GM19328 (cell line): ENCODE measurements around the gene RASSF5.
A peak's percentile ranks its signal among the peaks of the same experiment; 100 is the strongest.

Source experiments
- ATAC-seq: cut with Tn5 transposase; IDR thresholded peaks from one replicate; pipeline ENCODE4 v1.9.1; 2021; ENCODE audit warnings: mild to moderate bottlenecking, moderate library complexity; ENCODE audit not compliant: unreplicated experiment

RASSF5 gene

DNA sequence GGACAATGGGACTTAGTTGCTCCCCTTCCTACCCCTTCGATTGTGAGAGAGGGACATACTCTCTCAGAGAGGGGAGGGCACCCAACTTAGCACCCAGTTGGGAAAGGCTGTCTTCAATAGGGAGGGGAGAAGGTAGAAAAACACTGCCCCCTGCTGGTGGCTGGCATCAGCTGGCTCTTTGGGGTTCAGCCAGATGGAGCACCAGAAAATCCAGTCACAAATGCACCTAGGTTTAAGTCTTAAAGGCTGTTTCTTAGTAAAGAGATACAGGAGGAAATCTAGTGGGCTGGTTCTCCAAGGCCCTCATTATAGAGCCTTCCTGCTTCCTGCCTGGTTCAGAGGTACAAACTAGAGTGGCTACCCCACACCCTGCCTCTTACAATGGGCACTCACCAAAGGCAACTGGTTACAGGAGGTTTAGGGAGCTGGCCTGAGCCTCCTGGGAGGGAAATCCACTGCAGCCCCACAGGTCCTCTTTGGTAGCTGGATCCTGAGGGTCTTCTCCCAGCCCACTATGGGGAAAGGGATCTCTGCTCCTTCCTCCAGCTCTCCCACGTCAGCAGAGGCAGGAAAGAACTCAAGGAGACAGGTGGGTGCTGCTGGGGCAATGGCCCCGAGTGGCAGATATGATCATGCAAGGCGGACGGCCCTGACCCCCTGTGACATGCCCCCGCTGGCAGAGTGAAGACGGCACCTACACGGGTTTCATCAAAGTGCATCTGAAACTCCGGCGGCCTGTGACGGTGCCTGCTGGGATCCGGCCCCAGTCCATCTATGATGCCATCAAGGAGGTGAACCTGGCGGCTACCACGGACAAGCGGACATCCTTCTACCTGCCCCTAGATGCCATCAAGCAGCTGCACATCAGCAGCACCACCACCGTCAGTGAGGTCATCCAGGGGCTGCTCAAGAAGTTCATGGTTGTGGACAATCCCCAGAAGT lies 76.6 kb downstream of the RASSF5 start:
- ATAC-seq: no peak

DNA sequence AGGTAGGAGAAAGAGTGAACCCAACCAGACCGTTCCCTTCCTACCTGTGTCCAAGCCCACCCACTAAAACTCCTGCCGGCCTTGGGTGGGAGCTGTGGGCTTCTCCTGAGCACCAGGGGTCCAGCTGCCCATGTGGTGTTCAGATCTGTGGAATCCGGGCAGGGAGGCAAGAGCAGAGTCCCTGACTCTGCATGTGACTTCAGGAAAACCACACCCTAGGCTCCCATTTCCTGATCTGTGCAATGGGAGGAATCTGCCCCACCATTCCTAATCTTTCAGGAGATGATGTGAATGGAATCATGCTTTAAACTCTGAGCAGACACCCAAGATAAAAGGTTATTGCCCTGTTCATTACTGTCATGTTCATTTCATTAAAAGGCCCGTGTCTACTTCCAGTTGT lies 77.4 kb downstream of the RASSF5 start:
- no peak for ATAC-seq

DNA sequence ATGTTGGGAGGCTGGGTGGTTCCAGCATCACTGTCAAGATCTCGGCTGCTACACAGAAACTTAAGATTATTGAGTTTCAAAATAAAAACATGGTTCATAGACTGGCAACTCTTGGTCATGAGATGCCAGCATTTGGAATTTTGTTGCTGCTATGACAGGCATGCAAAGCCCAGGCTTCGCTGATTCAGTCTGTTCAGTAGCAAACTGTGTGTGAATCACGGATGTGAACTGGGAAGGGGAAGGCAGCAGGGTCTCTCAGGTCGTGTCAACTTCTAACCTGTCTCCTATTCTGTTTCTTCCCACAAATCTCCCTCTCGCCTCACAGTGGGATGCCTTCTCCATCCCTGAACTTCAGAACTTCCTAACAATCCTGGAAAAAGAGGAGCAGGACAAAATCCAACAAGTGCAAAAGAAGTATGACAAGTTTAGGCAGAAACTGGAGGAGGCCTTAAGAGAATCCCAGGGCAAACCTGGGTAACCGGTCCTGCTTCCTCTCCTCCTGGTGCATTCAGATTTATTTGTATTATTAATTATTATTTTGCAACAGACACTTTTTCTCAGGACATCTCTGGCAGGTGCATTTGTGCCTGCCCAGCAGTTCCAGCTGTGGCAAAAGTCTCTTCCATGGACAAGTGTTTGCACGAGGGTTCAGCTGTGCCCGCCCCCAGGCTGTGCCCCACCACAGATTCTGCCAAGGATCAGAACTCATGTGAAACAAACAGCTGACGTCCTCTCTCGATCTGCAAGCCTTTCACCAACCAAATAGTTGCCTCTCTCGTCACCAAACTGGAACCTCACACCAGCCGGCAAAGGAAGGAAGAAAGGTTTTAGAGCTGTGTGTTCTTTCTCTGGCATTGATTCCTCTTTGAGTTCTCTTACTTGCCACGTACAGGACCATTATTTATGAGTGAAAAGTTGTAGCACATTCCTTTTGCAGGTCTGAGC lies 79.4 kb downstream of the RASSF5 start:
- no peak for ATAC-seq

DNA sequence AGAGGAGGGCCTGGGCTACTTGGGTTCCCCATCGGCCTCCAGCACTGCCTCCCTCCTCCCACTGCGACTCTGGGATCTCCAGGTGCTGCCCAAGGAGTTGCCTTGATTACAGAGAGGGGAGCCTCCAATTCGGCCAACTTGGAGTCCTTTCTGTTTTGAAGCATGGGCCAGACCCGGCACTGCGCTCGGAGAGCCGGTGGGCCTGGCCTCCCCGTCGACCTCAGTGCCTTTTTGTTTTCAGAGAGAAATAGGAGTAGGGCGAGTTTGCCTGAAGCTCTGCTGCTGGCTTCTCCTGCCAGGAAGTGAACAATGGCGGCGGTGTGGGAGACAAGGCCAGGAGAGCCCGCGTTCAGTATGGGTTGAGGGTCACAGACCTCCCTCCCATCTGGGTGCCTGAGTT lies 80.6 kb downstream of the RASSF5 start:
- ATAC-seq: no peak

DNA sequence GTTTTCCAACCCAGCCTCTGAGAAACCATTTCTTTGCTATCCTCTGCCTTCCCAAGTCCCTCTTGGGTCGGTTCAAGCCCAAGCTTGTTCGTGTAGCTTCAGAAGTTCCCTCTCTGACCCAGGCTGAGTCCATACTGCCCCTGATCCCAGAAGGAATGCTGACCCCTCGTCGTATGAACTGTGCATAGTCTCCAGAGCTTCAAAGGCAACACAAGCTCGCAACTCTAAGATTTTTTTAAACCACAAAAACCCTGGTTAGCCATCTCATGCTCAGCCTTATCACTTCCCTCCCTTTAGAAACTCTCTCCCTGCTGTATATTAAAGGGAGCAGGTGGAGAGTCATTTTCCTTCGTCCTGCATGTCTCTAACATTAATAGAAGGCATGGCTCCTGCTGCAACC lies 81.2 kb downstream of the RASSF5 start:
- no peak for ATAC-seq

DNA sequence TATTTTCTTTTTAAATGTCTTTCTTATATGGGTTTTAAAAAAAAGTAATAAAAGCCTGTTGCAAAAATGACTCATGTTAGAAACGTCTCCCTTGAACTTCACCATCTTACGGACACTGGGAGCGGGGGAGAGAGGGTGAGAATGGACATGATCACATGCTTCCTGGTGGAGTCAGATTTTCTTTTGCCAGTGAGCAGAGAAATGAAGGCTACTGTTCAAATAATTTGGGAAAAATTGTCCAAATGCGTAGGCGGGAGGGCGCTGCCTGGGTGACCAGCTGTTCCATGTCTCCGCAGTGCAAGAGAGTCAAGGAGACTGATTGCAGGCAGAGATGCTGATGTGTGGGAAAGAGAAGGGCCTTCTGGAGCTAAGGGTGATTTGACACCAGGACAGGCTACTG lies 81.9 kb downstream of the RASSF5 start:
- no peak for ATAC-seq

DNA sequence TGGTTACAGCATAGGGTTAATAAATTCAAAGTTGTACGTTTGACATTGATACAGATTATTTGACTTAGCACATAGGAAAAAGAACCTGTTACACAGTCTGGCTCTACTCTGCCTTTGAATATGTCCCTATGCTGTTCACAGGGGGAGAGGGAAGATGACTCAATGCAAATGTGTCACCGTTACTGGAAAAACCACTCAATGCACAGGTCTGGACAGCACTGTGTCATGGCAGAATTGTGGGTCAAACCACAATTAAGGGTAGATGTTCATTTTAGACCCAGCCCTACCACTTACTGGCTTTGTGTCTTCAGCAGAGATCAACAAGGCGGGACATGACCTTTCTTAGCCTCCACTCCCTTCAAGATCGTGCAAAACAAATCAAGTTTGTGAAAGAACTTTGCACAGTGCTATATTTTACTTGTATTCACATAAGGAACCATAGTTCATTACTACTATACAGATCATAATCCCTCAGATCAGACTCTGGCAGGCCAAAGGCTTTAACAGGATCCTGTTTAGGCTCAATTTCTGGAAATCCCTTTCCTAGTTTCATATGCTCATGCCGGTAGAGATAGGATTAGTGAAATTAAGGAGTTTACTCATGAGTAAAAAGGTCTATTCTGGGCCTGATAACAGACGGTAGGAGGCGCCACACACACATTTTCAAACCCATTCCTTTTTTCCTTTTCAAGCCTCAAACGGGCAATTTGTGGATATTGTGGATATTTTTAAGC lies 82.9 kb downstream of the RASSF5 start:
- ATAC-seq: no peak

DNA sequence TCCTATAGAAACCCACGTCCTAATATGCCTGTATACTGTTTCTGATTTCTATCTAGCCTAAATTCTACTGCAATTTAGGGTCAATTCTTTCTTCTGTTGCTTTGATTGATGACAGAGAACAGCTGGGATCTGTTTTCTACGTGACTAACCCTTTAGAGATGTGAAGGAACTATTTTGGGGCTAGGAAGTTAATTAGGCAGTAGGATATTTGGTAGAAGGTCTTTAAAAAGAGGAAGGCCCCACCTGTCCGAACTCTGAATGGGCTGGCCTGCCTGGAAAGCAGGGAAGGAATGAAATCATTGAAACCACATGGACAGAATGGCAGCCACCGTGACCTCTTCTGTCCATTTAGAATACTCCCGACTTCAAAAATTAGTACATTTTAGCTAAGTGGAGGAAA lies 83.9 kb downstream of the RASSF5 start:
- no peak for ATAC-seq

DNA sequence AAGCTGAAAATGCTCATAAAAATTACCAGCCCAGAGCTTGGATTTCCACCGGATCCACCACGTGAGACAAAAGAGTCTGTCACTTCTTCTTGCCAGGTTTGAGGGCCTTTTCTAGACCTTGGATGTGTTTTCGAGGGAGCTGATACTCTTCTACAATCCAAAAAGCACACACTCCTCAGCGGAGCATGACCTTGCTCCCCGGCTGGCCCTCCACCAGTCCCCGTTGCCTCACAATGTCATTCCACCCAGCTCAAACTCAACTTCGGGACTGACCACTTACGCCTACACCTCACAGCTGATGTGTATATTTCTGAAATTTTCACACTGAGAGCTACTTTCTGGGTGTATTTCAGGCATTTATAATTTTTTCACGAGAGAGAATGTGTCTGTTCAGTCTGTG lies 84.4 kb downstream of the RASSF5 start:
- no peak for ATAC-seq

DNA sequence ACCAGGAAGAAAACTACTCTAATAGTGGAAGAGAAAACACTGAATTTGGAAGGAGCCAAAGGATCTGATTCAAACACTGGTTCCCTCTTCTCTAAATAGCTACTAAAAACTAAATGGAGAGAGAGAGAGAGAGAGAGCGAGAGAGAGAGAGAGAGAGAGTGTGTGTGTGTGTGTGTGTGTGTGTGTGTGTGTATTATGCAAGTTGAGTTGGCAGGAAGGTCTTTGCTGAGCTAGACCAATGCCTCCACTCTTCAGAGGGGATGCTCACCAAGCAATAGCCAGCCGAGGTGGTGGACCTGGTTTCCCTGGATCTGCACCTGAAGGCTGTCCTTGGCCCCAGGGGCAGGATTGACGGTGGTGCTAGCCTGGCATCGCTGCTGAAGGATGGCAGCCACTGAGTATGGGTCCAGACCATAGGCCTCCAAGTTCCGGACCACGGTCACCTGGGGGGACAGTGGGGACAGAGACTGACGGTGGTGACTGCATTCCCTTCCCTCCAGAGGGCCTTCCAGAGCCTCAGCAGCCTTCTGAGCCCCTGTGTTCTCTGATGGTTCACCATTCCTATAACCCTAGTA lies 86.1 kb downstream of the RASSF5 start:
- ATAC-seq: no peak

DNA sequence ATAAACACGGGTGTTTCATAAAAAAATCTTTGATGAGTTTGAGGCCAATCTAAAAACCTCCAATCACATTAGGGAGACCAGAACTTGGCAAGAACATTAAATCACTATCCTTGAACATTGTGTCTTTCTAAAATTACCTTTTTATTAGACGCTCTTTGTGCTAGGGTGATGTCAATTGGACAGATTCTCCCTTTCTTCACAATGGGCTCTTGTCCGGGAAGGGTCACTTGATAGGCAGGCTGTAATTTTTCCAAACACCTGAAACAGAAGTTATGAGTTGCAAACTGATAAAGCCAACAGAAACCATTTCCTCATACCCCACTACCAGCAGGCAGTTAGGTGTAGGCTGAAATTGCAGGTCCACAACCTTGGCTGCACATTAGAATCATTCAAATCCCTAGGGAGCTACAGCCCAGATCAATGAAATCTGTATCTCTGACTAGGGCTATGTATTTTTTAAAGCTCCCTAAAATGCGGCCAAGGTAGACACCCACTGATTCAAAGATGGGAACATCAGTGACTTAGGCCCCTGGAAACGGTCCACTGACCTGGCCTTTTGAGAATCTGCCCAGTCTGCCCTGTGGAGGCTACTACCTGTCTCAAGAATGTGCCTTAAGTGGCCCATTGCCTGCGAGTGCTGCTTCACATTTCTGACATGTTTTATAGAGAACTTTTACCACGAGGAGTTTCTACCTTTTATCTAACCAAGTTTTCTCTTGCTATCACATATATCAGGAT lies 88.4 kb downstream of the RASSF5 start:
- ATAC-seq: no peak

DNA sequence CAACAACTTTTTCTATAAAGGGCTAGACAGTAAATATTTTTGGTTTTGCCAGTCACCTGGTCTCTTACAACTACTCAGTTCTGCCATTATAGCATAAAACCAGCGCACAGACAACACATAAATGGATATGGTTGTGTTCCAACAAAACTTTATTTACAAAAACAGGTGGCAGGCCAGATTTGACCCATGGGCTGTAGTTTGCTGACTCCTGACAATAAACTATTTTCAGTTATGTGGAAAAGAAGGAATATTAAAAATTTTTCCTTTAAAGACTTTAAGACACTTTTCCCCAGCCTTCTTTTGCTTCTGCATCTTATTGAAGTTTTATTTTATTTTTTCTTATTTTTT lies 89.0 kb downstream of the RASSF5 start:
- ATAC-seq: no peak

DNA sequence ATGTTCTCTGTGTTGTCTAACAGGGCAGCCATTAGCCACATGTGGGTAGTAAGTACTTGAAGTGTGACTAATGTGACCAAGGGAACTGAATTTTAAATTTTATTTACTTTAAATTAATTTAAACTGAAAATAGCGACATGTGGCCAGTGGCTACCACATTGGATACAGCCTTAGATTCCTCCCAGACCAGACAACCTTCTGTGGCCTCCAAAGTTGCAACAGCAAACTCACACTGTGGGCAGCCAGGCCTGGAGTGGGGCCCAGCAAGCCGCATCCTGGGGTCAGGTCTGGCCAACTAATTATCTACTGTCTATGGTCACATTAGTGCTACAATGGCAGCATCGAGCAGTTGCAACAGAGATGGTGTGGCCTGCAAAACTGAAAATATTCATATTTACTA lies 93.2 kb downstream of the RASSF5 start:
- no peak for ATAC-seq

DNA sequence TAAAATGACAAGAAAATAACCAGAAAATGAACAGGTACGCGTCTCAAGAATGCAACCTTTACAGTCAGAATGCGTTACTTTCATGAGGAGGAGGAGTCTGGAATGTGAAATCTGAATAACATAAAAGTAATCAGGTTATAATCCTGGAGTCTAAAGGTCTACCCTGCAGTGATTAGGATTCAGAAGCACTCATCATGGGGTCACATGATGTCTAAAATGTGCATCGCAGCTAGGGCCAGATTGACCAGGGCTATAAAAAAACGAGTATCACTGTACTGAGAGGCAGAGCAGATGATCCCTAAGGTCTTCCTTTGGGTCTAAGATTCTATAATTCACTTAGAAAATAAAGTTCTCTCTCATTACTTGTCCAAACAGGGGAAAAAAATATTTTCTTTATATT lies 97.5 kb downstream of the RASSF5 start:
- no peak for ATAC-seq

DNA sequence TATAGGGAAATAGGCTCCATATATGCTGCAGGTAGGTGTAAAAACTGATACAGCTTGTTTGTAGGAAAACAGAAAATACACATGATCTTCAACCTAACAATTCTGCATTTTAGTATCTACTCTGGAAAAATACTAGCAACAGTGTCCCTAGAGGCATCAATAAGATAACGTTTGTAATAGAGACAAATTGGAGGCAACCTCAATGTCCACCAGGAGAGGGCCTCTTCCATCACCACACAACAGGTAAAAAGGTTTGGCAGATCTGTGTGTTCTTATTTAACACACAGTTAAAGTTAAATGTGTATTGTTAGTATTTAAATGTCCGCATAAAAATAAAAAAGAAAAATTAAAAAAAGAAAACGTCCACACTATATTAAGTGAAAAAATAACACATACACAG lies 99.5 kb downstream of the RASSF5 start:
- no peak for ATAC-seq

DNA sequence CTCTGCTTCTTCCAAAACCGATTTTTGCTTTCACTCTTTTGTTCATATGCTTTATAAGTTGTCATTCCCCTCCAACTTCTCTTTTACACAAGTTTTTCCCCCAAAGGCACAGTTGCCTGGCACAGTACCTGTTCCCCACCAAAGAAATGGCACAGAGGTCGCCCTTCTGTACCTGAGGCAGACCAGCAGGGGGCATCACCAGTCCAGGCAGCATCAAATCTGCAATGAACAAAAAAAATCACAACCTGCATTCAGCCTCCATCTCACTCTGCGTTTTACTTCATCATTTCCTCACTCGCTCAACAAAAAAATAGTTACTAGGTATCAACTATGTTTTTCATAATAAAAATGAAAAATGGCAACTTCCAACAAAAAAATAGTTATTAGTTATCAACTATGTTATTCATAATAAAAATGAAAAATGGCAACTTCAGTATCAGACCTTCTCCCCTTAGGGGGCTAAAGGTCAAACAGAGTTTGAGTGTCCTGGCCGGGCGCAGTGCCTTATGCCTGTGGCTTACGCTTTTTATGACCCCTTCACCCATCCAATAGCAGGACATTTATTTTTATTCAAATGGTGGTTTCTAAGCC lies 100.9 kb downstream of the RASSF5 start:
- ATAC-seq: no peak

DNA sequence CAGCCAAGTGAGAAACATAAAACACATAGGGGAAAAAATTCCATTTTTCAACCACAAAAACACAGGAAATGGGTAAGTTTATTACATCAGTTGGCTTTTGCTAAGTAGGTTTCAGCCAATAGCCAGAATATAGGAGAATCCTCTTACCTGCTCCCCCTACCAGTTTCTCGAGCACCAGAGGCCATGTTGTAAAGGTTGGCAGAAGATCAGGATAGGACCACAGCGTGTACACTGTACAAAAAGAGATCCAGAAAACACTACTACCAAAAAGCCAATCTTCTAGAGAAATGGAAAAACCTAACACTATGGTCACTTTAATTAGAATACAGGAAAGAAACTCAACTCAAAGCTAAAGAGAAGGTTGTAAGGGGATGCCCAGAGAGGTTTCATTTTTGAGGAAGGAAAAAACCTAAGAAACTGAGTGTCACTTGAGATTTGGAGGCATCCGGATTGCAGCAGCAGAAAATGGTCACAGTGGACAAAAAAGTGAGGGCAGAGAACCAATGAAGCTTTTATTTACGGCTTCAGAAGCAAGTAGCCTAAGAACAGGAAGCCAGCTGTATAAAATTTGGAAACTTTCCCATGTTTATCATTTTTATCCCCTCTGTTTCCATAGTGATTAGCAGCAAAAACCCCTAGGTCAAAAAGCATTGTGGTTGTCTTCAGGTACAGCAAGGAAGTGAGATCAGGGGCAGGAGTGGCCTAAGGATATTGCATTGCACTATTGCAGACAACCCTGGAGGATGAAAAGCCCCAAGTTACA lies 102.1 kb downstream of the RASSF5 start:
- no peak for ATAC-seq

DNA sequence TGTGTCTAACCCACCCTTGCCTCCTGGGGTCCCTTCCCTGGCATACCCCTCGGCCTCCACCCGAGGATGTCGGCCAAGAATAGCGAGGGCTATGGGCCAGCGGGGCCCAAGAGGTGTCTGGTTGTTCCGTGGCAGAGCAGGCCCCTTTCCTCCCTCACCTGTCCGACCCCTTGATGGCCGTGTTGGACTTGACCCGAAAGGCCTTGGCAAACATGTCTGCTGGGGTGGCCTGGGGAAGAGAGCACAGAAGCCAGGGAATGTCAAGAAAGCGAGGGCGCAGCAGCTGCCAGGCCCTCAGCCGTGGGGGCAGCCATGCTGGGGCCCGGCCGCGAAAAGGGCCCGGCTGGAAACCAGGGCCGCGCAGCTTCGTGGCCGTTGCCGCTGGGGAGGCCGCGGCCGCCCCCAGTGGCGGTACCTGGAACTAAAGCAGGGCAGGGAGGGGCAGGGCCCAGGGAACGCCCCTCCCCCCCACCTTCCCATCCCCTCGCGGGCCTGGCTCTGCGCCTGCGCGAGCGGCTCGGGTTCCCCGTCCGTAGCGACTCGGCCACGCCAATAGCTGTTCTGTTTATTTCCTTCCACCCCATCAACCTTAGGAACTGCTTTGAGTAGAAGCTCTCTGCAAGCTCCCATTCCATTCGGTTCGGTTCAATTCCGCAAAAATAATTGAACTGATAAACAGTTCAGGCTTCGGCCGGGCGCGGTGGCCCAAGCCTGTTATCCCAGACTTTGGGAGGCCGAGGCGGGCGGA lies 105.0 kb downstream of the RASSF5 start, which contains the start of gene EIF2D:
TSS of gene EIF2D (minus strand) at position 337 of the 748 bp plus-strand sequence. CDS start at position 214, 123 bp downstream.
- ATAC-seq: peak; percentile 88
